Stimulated activated CD8-positive, alpha-beta memory T cell treated with anti-CD3 and anti-CD28 coated beads, Interleukin-7, amount 100 ng/mL, for 24 hours (primary cell): ENCODE results near the gene APRT.
"Not testable (repeated sequence)": the region's sequence is repeated elsewhere in the genome, so short reads cannot be mapped to it uniquely, and the experiment has no call there.

Source experiments
- DNase-seq: peaks from one replicate; pipeline ENCODE4 v3.0.0-alpha.2; 2020; ENCODE audit warnings: low read depth

The APRT gene

DNA sequence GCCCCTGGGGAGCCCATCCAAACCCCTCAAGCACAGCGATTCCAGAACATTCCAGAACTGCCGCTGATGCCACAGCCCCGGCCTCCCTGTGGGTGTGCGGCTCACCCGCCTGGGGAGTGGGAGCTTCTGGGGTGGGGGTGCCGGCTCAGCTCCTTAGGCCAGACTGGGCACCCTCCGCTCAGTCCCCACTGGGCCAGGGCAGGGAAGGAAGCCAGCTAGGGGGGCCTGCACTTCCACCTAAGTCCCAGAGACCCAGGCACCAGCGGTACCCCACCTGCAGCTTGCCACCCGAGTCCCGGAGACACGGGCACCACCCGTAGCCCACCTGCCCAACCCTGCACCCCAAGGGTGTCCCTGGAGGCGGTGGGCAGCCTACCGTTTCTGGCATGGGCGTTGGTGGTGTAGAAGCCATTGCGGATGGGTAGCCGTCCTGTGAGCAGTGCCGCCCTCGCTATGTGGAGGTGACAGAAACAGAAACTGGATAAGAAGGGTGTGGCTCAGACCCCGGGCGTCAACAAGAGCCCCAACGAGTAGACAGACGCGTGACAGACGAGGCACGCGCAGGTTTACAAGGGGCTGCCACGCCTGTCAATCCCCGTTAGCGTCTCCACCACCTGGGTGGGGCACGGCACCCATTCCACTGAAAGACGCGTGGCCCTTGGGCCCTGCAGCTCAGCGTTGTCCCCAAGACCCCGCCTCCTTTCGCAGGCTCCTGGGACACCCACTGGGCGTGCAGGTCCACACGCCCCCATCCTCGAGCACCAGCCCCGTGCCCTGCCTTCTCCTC is 30.0 kb upstream of the APRT start:
- no peak for DNase-seq

DNA sequence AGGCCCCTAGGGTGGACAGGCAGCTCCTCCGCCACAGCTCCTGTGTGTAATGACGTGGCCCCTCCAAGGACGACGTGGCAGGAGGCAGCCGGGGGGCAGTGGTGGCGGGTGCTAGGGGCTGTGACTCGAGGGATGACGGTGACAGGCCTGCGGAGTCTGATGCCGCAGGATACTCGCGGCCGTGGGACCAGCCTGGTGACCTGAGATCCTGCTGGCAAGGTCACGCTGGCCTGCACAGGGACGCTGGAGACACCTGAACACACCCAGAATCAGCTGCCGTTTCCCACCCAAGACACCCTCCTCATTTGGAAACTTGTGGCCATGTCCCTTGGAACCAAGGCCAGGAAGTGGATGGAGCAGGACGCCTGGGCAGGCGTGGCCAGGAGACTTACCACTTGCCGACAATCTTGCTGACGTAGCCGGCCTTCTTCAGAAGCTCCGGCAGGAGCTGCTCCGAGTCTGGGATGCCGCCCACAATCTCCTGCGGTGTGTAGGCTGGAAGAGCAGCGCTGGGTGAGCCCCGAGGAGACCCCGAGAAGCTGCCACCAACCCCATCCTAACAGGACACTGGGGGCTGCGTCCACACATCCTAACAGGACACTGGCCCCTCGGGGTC is 29.0 kb upstream of the APRT start:
- no peak for DNase-seq

DNA sequence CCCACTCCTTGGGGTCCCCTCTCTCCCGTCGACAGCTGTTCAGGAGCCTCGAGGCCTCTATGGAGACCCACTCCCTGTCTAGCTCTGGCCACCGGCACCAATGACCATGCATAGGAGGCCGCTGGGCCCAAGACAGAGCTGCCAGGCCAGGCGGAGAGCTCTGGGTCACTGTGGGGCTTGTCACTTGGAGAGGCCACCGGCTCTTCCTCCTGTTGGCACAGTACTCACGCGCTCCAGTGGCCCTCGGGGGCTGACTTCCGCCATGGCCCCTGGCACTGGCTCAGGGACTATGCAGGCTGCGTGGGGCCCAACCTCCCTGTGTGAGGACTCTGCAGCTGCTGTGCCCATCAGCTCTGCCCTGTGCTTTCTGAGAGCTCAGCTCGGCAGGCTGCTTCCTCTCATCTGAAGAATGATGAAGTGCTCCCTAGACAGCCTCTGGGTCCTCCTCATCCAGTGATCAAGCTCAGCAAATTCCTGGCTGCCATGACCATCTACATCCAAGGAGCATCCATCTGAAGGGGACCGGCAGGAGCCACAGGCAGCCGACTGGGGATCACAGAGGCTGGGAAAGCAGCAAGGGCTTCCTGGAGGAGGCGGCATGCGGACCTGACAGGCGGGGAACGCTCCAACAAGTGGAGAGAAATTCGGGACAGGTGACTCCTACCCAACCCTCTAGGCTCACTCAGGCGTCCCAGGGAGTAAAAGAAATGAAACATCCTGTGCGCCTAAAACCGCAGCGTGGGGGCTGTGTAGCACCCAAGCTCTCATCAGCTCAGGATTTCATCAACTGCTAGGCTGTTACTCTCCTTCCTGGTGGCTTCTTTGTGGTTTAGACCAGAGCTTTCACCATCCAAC is 28.2 kb upstream of the APRT start:
- no peak for DNase-seq

DNA sequence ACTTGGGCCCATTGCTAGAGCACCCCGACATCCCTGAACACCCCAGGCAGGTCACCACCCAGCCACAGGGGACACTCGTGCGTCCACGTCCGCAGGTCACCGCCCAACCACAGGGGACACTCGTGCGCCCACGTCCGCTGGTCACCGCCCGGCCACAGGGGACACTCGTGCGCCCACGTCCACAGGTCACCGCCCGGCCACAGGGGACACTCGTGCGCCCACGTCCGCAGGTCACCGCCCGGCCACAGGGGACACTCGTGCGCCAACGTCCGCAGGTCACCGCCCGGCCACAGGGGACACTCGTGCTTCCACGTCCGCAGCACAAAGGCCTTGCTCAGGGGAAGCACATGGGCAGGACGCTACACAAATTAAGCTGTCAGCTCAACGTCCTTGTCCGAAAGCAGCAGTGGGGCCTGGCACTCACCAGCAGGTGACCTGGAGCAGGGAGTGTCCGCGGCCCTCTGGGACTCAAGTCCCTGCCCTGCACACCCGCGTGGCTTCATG is 27.4 kb upstream of the APRT start:
- no peak for DNase-seq

DNA sequence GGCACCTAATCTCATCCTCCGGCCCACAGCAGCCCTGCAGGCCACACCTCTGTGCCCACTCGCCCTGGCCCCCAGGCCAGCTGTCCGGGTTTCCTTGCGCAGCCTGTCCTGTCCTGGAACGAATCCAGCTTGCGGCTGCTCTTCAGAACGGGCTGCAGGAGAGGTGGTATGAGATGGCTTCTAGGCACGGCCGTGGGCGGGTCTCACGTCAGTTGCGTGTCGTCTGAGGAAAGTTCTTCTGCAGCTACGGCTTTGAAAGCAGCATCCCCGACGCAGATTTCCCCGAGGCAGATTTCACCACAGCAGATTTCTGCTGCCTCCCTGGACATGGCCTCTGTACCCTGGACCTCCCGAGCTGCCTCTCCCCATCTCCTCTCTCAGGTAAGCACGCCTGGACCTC is 26.8 kb upstream of the APRT start:
- no peak for DNase-seq

DNA sequence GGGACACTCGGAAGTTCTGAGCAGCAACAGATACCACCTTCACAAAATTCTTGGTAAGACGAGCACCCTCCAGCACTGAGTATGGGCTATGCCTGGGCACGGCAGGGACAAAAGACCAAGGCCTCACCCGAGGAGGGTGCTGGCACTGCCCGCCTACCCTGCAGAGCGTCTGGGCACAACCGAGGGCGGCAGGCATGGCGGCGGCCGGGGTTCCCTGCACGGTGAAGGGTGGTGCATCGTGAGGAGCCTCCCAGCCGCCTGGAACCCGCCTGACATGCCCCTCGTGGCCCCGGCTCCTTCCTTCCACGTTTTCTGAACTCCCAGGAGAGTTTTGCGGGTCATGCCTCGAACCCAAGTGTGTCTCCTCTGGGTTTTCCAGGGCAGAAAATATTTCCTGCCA is 26.1 kb upstream of the APRT start:
- DNase-seq, result no peak

DNA sequence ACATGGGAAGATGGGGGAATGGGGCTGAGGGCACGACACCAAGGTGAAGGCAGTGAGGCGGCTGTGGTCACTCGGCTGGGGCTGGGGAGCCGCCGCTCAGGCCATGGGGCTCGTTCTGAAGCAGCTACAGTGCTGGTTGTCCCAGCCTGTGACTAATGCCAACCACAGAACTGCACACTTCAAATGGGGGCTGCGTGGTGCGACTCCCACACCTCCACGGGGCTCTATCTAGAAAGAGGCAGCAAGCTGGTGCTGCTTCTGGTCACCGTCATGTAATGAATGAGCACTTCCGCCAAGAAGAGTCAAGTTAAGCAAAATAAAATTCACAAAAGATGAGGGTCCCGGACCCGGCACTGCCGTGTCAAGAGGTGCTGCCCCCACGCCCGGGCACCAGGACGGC is 25.1 kb upstream of the APRT start:
- no peak for DNase-seq

DNA sequence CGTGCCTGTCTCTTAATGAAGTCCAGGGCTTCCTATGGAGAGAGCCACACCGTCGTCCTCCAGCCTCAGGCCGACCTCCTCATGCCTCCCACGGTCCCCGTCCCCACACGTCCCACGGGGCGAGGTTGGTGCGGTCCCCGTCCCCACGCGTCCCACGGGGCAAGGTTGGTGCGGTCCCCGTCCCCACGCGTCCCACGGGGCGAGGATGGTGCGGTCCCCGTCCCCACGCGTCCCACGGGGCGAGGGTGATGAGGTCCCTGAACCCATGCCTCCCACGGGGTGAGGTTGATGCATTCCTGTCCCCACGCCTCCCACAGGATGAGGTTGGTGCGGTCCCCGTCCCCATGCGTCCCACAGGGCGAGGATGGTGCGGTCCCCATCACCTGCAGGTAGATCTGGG is 24.1 kb upstream of the APRT start:
- DNase-seq, result no peak

DNA sequence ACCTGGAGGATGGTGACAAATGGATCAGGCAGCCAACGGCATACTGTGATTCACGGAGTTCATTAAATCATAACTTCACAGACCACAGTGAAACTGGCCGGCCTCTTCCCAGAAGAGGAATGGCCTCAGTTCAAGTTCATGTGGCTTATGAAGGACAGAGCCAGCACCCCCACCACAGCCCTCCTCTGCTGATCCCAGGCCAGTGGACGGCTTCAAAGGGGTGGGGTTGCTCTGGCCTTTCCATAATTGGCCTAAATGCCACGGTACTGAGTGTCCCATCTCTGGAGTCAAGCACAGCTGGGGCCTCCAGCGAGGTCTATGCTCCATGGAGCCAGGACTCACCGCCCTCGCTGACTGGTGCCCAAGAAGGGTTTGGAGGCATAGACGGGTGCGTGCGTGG is 23.7 kb upstream of the APRT start:
- no peak for DNase-seq

DNA sequence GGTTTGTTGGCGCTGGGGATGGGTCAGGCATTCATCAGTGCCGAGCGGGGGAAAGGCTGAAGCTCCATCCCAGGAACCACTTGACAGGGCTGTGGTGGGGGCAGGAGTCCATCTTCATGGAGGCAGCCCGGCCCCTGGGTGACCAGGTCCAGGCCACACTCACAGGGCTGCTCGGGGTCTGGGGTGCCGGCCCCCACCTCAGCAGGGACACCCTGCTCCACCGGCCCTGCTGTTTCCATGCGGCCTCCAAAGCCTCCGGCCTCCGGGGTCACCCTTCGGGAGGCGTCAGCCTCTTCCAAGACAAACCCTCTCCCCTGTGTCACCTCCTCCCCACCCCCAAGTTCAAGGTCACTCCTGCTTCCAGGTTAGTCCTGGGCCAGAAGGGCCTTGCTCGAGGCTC is 22.9 kb upstream of the APRT start:
- no peak for DNase-seq

DNA sequence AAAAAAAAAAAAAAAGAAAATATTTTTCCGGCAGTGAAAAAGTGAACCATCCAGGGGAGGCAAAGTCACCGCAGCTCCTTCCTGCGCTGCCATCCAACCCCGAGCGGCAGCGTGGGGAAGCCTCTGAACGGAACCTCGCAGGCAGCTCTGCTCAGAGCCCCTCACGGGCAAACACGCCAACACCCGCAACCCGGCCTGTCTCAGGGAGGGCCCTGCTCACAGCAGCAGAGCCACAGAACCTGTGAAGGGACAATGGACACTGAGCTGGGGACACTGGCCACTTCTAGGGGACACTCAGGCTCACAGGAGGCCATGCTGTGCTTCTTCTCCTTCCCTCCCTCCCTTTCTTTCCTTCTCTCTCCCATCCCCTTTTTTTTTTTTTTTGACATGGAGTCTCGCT is 21.4 kb upstream of the APRT start:
- DNase-seq, result no peak

DNA sequence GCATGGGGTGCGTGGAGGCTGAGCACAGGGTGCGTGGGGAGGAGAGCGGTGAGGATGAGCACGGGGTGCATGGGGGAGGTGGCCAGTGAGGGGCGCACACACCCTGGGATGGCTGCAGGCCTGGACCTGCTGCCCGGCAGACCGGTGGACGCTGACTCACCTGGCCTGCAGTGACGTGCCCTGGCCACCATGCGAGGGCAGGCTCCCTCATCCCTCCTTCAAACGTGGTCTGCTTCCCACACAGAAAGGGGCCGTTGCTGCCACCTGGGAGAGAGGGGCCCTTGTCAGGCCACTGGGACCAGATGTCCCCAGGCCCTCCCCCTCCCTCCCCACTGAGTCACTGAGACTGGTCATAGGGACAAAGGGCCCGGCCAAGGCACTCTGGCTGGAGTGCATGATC is 20.1 kb upstream of the APRT start:
- DNase-seq, result no peak

DNA sequence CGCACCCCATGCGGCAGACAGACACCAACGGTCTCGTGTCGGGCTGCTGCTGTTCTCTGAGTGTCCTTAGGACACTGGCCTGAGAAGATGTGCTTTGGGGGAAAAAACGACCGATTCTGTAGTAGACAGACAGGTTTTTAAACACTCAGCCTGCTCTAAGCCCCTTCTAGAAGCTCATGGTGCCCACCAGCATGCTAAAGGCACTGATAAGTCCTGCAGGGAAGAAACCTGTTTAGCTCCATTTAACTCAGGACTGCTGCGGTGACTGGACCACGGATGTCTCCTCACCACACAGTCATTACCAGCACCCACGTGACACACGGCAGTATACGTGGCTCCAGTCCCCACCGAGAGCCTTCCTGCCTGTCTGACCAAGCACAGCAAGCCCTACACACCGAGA is 19.1 kb upstream of the APRT start:
- DNase-seq, result no peak

DNA sequence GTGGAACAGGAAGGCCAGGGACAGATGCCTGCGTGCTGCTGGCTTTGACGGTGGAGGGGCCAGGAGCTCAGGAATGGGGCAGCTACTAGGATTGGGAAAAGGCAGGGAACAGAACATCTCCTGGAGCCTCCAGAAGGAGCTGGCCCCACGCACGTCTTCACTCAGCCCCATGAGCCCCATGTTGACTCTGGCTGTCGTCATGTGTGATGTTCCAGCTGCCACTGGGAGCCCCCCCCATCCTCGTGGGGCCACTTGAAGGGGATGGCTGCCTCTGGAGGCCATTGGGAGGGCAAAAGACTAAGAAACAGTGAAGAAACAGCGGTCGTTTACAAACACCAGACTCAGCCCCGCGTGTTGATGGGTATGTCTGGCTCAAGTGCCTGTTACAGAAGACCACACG is 18.5 kb upstream of the APRT start:
- no peak for DNase-seq

DNA sequence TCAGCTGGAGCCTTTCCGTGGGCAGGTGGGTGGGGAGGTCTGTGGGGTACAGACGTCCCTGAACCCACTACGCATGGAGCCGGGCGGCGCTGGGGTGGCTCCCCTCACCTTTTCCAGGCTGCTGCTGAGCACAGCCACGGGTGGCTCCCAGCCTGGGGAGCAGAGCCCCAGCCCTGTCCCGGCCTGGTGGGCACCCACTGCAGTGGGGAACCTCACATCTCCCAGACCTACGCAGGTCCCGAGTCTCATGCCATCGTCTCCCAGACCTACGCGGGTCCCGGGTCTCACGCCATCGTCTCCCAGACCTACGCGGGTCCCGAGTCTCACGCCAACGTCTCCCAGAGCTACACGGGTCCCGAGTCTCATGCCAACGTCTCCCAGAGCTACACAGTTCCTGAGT is 17.0 kb upstream of the APRT start:
- DNase-seq, result no peak

DNA sequence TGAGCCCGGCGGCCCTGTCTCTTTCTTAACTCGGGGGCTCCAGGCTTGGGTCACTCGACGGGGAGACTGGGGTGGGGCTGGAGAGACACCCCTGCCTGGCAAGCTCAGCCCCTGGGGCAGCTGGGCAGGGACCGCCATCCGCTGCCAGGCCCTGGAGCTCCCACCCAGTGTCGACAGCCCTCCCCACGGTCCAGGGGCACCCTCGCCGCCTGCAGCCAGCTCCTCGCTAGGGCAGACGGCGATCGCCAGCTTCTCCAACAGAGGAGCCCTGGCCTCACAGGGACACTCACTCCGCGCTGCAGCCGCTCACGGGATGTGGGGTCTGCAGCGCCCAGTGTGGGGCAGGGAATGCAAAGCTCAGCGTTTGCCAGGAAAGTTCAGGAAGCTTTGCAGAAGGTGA is 16.0 kb upstream of the APRT start:
- DNase-seq, result no peak

DNA sequence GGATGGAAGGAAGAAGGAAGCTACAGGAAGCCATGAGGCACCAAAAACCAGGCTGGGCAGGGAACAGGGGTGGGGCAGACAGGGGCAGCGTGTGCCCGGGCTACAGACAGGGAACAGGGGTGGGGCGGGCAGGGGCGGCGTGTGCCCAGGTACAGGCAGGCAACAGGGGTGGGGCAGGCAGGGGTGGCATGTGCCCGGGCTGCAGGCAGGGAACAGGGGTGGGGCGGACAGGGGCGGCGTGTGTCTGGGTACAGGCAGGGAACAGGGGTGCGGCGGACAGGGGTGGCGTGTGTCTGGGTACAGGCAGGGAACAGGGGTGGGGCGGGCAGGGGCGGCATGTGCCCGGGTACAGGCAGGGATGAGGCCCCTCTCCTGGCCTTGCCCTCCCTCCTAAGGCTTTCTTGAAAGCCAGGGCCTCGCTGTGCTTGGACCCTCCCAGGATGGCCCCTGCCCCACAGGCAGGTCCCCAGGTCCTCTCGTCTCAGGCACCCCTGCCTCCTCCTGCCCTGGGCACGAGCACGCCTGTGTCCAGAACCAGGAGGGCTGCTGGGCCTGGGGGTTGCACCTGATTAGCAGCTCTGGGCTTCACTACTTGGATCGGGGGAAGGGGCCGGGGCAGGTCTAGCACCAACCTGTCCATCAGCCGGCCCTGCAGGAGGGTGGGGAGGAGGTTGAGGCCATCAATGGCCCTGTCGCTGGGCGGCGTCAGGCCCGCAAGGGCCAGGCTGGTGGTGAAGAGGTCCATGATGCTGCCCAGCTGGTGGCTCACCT is 14.5 kb upstream of the APRT start:
- DNase-seq, result no peak

DNA sequence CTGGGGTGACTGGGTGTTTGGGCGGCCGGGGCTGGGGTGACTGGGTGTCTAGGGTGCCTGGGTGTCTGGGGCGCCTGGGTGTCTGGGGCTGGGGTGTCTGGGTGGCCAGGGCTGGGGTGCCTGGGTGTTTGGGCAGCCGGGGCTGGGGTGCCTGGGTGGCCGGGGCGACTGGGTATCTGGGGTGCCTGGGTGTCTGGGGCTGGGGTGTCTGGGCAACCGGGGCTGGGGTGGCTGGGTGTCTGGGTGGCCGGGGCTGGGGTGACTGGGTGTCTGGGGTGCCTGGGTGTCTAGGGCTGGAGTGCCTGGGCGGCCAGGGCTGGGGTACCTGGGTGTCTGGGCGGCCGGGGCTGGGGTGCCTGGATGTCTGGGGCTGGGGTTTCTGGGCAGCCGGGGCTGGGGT is 13.4 kb upstream of the APRT start:
- no peak for DNase-seq

DNA sequence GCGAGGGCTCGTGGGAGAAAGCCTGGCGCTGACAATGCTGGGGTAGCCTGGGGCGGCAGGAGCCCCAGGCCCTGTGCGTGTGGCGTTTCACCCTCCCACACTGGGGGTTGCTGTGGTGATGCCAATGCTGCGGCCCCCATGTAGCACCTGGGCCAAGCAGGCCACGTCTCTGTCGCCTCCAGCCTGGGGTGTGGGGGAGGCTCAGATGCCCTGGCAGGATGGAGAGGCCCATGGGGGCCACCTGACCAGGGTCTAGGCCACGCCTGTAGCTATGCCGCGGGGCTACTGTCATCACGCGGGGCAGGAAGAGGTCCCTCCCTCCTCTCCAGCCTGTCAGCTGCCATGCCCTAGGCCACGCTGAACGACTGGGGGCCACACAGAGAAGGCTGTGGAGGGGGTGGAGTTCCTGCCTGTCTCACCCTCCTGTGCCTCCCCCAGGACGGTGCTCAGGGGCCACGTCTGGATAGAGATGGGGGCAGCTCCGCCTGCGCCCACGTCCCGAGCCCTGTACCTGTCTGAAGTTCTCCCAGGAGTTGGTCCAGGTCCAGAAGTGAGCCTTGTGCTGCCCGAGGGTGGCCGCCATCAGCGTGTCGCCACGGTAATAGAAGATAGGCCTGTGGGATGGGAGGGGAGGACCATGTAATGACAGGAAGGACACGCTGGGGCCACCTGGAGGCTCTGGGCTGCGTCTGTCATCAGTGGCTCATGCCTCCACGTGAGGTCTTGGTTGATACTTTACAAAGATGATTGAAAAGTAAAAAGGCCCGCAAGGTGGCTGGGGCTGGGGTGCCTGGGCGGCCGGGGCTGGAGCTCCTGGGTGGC is 12.7 kb upstream of the APRT start:
- DNase-seq, result no peak

DNA sequence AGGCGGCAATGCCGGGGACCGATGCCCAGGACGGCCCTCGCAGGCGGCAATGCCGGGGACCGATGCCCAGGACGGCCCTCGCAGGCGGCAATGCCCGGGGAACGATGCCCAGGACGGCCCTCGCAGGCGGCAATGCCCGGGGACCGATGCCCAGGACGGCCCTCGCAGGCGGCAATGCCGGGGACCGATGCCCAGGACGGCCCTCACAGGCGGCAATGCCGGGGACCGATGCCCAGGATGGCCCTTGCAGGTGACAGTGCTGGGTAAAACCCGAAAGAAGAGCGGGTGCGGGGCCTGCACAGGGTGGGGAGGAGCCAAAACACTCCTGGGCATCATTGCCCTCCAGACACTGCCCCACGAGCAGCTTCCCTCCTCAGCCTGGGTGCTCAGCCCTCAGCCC is 11.9 kb upstream of the APRT start:
- DNase-seq, result not testable (repeated sequence)

DNA sequence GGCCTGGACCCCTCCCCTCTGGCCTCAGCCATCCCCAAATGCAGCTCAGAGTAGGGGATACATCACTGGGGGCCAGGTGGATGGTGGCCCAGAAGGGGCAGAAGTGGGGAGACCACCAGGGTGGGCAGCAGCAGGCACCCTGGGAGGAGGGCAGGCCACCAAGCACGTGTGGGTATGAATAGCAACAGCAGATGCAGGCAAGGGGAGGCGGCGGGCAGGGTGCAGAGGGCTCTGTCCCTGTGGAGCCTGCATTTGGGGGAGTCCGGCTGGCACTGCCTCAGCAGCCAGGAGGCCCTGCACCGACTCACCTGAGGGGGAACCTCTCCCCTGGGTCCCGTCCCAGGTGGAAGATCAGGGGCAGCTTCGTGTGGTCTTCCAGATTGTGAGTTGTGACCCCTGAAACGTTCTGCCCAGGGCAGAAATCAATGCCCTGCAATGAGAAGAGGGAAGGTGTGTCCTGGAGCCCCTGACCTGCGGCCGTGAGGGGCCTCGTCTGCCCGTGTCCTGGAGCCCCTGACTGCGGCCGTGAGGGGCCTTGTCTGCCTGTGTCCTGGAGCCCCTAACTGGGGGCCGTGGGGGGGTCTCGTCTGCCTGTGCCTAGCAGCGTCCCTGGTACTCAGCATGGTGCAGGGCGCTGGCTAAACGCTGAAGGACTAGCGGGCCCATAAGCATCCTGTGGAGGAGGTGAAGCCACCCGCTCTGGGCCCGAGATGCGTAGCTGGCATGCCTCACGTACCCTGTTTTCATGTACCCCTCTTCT is 10.7 kb upstream of the APRT start:
- DNase-seq, result no peak
